ENCODE results near the gene MYO15B. TPM values are rescaled to one million over a fixed set of nuclear protein-coding genes. Genes with fewer than 3 reads are reported as not detected.
A peak's percentile ranks its signal among the peaks of the same experiment; 100 is the strongest.

Gene MYO15B
- total and polyA plus RNA-seq, 2 of the 13 experiments (the other 11 are each of a cell fraction or from before 2014, with no cell fraction given), result 2.8 to 8.1 TPM

GRCh38 chr17:75589012-75589918 lies 1.7 kb downstream of the MYO15B start (continued):
- TF ChIP-seq RFXAP (CRISPR knock-in tag; IDR thresholded peaks at IDR 0.05; ENCODE audit: borderline replicate concordance) (no peak), ZNF724P (CRISPR knock-in tag; IDR thresholded peaks at IDR 0.05; ENCODE audit: borderline replicate concordance) (peak; percentile 69; the same call in 1 of the 2 replicates), PTBP1 (IDR thresholded peaks at IDR 0.05; ENCODE audit: low read depth, low read length, poor library complexity, severe bottlenecking) (peak; percentile 7), SETDB1 (CRISPR knock-in tag; IDR thresholded peaks at IDR 0.05; ENCODE audit: borderline replicate concordance) (no peak), CHCHD3 (CRISPR knock-in tag; IDR thresholded peaks at IDR 0.05) (no peak), STAT5B (CRISPR knock-in tag; IDR thresholded peaks at IDR 0.05) (no peak), ARNTL (CRISPR knock-in tag; IDR thresholded peaks at IDR 0.05) (no peak), ZFP36L1 (CRISPR knock-in tag; IDR thresholded peaks at IDR 0.05) (0 out of 2 replicates have a peak, but pooled peaks have one; percentile 21), CBX1 (IDR thresholded peaks at IDR 0.05; ENCODE audit: low read depth) (no peak), ZNF235 (CRISPR knock-in tag; IDR thresholded peaks at IDR 0.05; ENCODE audit: borderline replicate concordance) (no peak), ZNF510 (CRISPR knock-in tag; IDR thresholded peaks at IDR 0.05; ENCODE audit: low read depth) (0 out of 2 replicates have a peak, but pooled peaks have one; percentile 34), ZSCAN12 (CRISPR knock-in tag; IDR thresholded peaks at IDR 0.05) (no peak), ZNF790 (CRISPR knock-in tag; IDR thresholded peaks at IDR 0.05; ENCODE audit: borderline replicate concordance) (peak; percentile 71; the same call in 1 of the 2 replicates), SALL2 (CRISPR knock-in tag; IDR thresholded peaks at IDR 0.05) (0 out of 2 replicates have a peak, but pooled peaks have one; percentile 64), HIC2 (CRISPR knock-in tag; IDR thresholded peaks at IDR 0.05; ENCODE audit: low read depth) (no peak; the same call in 1 of the 2 replicates), SPEN (CRISPR knock-in tag; IDR thresholded peaks at IDR 0.05; ENCODE audit: low read depth) (peak; percentile 60; the same call in 1 of the 2 replicates), FOXO4 (CRISPR knock-in tag; conservative IDR thresholded peaks at IDR 0.05) (no peak), BRF2 (CRISPR knock-in tag; IDR thresholded peaks at IDR 0.05) (0 out of 2 replicates have a peak, but pooled peaks have one; percentile 55), BCL6 (CRISPR knock-in tag; IDR thresholded peaks at IDR 0.05) (no peak), HDAC2 (CRISPR knock-in tag; IDR thresholded peaks at IDR 0.05) (no peak), ZMYM3 (CRISPR knock-in tag; IDR thresholded peaks at IDR 0.05) (0 out of 2 replicates have a peak, but pooled peaks have one; percentile 15), NCOA1 (CRISPR knock-in tag; IDR thresholded peaks at IDR 0.05) (no peak), RNF2 (conservative IDR thresholded peaks at IDR 0.05; ENCODE audit: low read depth) (peak; percentile 73), TIGD3 (CRISPR knock-in tag; IDR thresholded peaks at IDR 0.05; ENCODE audit: borderline replicate concordance) (no peak), ONECUT2 (CRISPR knock-in tag; IDR thresholded peaks at IDR 0.05) (no peak)

Measured in HepG2 (cell line).